Measurements from ENCODE around the gene PLPP3. TPM values are rescaled to one million over a fixed set of nuclear protein-coding genes. Genes with fewer than 3 reads are reported as not detected.

Gene PLPP3
- total RNA-seq, 4 donors from 2014 or later, result 76.3 to 315 (median 140) TPM

DNA sequence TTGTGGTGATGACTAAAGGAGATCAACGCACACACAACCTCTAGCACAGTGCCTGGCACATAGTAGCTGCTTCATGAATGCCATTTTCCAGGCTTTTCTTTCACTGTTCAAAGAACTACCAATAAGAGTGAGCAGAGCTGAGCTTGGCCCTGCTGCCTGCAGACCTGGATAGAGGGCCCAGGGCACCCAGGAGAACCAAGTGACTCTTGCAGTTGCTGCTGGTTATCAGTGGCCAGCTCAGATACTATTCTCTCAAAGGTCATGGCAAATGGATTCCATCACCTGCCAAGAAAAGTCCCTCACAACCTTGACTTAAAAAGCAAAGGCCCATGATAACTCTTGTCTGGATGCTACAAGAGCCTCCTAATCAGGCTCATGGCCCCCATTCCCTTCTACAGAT is 41.7 kb downstream of the PLPP3 start:
- DNase-seq, result no peak
- no peak overlapping the region for H3K4me3 ChIP-seq
- H3K4me1 ChIP-seq, result peaks cover 0 to 3% of the 10 kb centered on the region in 2 donors
- H3K36me3 ChIP-seq, result no peaks in the 10 kb centered on the region
- intact Hi-C loops (cut with DNase I; ENCODE audit: low total_unique reads), result no loop called here
- H3K27me3 ChIP-seq, result no peaks in the 10 kb centered on the region
- H3K27ac ChIP-seq, result no peak overlapping the region
- no peaks in the 10 kb centered on the region for H3K9me3 ChIP-seq
- TF ChIP-seq, protein P1, sequence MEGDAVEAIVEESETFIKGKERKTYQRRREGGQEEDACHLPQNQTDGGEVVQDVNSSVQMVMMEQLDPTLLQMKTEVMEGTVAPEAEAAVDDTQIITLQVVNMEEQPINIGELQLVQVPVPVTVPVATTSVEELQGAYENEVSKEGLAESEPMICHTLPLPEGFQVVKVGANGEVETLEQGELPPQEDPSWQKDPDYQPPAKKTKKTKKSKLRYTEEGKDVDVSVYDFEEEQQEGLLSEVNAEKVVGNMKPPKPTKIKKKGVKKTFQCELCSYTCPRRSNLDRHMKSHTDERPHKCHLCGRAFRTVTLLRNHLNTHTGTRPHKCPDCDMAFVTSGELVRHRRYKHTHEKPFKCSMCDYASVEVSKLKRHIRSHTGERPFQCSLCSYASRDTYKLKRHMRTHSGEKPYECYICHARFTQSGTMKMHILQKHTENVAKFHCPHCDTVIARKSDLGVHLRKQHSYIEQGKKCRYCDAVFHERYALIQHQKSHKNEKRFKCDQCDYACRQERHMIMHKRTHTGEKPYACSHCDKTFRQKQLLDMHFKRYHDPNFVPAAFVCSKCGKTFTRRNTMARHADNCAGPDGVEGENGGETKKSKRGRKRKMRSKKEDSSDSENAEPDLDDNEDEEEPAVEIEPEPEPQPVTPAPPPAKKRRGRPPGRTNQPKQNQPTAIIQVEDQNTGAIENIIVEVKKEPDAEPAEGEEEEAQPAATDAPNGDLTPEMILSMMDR (IDR thresholded peaks at IDR 0.05), result no peak
- TF ChIP-seq POLR2A (IDR thresholded peaks at IDR 0.05), result no peak

DNA sequence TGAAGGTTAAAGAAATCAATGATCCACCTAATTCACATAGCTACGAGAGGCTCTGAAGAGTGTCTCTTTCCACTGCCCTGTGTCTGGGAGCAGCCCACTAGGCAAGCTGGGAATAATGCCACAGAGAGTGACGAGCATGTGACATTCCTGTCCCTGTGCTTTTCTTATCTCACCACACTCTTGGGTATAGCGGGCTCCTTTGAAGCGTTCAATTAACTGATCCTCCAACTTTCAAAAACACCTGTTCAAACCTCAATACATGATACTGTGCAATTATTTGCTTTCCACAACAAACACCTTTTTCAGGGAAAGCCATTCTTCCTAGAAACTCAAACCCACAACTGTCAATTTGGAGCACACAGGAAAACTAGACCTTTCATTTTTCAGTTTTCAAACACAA is 43.4 kb downstream of the PLPP3 start:
- DNase-seq, result no peak
- no peak for TF ChIP-seq POLR2A (IDR thresholded peaks at IDR 0.05)
- TF ChIP-seq, protein P1 (IDR thresholded peaks at IDR 0.05), result no peak
- no peaks in the 10 kb centered on the region for H3K9me3 ChIP-seq
- no peaks in the 10 kb centered on the region for H3K27me3 ChIP-seq
- no peak overlapping the region for H3K4me3 ChIP-seq
- H3K4me1 ChIP-seq, result peaks cover 0 to 5% of the 10 kb centered on the region in 2 donors
- H3K27ac ChIP-seq, result no peak overlapping the region
- no peaks in the 10 kb centered on the region for H3K36me3 ChIP-seq
- intact Hi-C loops (cut with DNase I; ENCODE audit: low total_unique reads), result no loop called here

DNA sequence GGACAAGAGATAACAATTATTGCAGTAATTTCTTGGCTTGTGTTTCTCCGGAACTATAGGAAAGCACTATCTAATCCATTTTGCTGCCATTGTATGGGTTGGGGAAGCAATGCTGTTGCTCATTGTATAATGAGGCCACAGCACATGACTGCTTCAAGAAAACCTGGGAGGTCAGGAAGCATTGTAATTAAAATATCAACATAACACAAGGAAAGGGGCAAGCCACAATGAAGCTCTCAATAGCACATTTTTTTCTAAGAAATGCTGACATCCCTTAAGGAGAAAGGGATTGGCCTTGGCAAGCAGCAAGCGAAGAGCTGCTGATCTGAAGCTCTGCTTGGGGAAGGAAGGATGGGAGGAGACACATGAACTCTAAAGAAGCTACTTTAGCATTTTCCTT is 44.0 kb downstream of the PLPP3 start:
- Histone ChIP-seq H3K9me3 (no peaks in the 10 kb centered on the region), H3K4me1 (peaks cover 0 to 5% of the 10 kb centered on the region in 2 donors), H3K36me3 (no peaks in the 10 kb centered on the region), H3K4me3 (no peak overlapping the region), H3K27me3 (no peaks in the 10 kb centered on the region), H3K27ac (no peak overlapping the region)
- no peak for DNase-seq
- intact Hi-C loops (cut with DNase I; ENCODE audit: low total_unique reads), result no loop called here
- no peak for TF ChIP-seq POLR2A (IDR thresholded peaks at IDR 0.05)
- TF ChIP-seq, protein P1 (IDR thresholded peaks at IDR 0.05), result no peak

DNA sequence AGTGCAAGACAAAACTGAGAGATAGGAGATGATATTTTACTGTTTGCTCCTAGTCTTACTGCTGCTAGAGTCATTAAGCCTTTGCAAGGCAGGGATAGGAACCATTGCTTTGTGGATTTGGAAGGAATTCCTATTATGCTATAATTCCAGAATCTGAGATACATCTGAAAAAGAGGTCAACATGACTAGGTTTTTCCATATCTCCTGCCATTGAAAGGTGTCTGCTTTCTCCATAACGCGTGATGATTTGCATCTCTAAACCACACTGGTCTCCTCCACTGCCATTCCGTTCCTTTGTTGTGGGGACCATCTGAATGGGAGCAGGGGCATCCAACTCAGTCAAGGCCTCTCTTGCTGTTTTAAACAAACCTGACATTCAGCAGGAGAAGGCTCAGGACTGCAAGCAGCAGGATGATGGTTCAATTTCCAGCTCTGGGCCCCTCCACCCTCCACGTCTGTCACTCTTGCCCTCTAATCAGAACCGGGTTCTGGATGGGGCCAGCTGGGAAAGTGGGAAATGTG is 45.2 kb downstream of the PLPP3 start:
- Histone ChIP-seq H3K27me3 (no peaks in the 10 kb centered on the region), H3K36me3 (no peaks in the 10 kb centered on the region), H3K4me1 (peaks cover 0 to 7% of the 10 kb centered on the region in 2 donors), H3K27ac (no peak overlapping the region), H3K9me3 (no peaks in the 10 kb centered on the region), H3K4me3 (no peak overlapping the region)
- DNase-seq, result no peak
- intact Hi-C loops (cut with DNase I; ENCODE audit: low total_unique reads), result no loop called here
- no peak for TF ChIP-seq POLR2A (IDR thresholded peaks at IDR 0.05)
- TF ChIP-seq, protein P1 (IDR thresholded peaks at IDR 0.05), result no peak

DNA sequence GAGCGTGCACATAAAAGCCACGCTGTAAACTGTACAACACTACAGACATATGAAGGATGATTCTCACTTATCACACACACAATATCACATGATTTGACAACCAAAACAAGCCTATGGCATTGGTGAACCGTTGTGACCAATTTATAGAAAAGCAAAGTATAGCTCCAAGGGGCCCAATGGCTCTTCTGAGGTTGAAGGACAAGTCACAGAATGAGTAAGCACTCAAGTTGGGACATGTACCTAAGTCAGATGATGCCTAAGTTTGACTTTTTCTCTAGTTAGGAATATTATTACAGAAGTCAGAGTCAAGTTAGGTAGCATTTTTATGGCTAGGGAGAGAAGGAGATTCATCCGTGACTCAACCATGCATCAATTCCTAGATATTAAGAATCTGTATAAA is 45.7 kb downstream of the PLPP3 start:
- Histone ChIP-seq H3K9me3 (no peaks in the 10 kb centered on the region), H3K36me3 (no peaks in the 10 kb centered on the region), H3K27ac (no peak overlapping the region), H3K4me1 (peaks cover 2 to 13% of the 10 kb centered on the region in 2 donors), H3K4me3 (no peak overlapping the region), H3K27me3 (no peaks in the 10 kb centered on the region)
- DNase-seq, result no peak
- no peak for TF ChIP-seq POLR2A (IDR thresholded peaks at IDR 0.05)
- TF ChIP-seq, protein P1 (IDR thresholded peaks at IDR 0.05), result no peak
- intact Hi-C loops (cut with DNase I; ENCODE audit: low total_unique reads), result no loop called here

Measured in uterus (tissue), 4 donors.